Endothelial cell of umbilical vein (primary cell): ENCODE measurements around the gene CHD5. TPM values are rescaled to one million over a fixed set of nuclear protein-coding genes. Genes with fewer than 3 reads are reported as not detected.

Source experiments
- BruUV-seq: library from RNA; stranded (reverse); fragments of 400-500 nt; replicated peaks from 2 replicates; lab custom pipeline; 2021; lab: Mats Ljungman, UMichigan
- CTCF ChIA-PET: fragments of 300-600, 350-600 bp; sonication (Branson Sonifier 250); formaldehyde crosslinking; loops from one replicate; lab custom pipeline; 2021; ENCODE audit warnings: antibody characterized with exemption, inconsistent platforms; lab: Charles Lee
- POLR2A ChIA-PET: fragments of 300-600, 350-600 bp; sonication (Branson Sonifier 250); formaldehyde crosslinking; loops from one replicate; lab custom pipeline; 2021; ENCODE audit warnings: antibody characterized with exemption, inconsistent platforms; lab: Charles Lee
- DNase-seq: peaks from one replicate; pipeline ENCODE4 v3.0.0-alpha.2; 2011; ENCODE audit warnings: low read depth, low spot score
- FAIRE-seq: peaks from 2 replicates; lab custom pipeline; 2011; peaks lifted over from hg19 to GRCh38; lab: Jason Lieb, UNC
- H2AFZ ChIP-seq: 2 replicates; pipeline ENCODE4 v1.6.0; 2012; ENCODE audit warnings: low read depth, low read length, control low read depth, inconsistent platforms
- H3K27ac ChIP-seq: 2 replicates; pipeline ENCODE4 v1.5.1; 2011; ENCODE audit warnings: low read depth, mild to moderate bottlenecking, control low read depth, low read length, moderate library complexity; ENCODE audit not compliant: insufficient read depth
- H3K27me3 ChIP-seq, 2 experiments: 2 replicates each; pipeline versions ENCODE4 v1.6.0 to v1.6.1; 2011; ENCODE audit warnings: low read length in 2 of 2, mixed read lengths in 1 of 2; ENCODE audit not compliant: control insufficient read depth in 2 of 2, insufficient read depth in 2 of 2
- H3K36me3 ChIP-seq, 2 experiments: 2 replicates in 1 of 2; 3 replicates in 1 of 2; pipeline ENCODE4 v1.5.1; 2011; ENCODE audit warnings: low read length in 2 of 2, mild to moderate bottlenecking in 1 of 2, moderate library complexity in 1 of 2; ENCODE audit not compliant: control insufficient read depth in 2 of 2, insufficient read depth in 2 of 2; ENCODE audit errors: extremely low read depth in 1 of 2
- H3K4me1 ChIP-seq: 3 replicates; pipeline ENCODE4 v1.5.1; 2011; ENCODE audit warnings: mild to moderate bottlenecking, low read length; ENCODE audit not compliant: control insufficient read depth, insufficient read depth; ENCODE audit errors: extremely low read depth
- H3K4me2 ChIP-seq: 2 replicates; pipeline ENCODE4 v1.6.1; 2011; ENCODE audit warnings: low read length, control low read depth, mixed read lengths; ENCODE audit not compliant: insufficient read depth
- H3K4me3 ChIP-seq, 3 experiments: fragments of 200-600 bp in 1 of 3; sonication (generic), shearing (Covaris generic) in 1 of 3; replicated peaks in 1 of 3; 2 replicates each; pipeline ENCODE4 v1.5.1; 2011 to 2016; ENCODE audit warnings: control low read depth in 3 of 3, low read length in 3 of 3, mild to moderate bottlenecking in 2 of 3, inconsistent platforms in 1 of 3, low read depth in 1 of 3, moderate library complexity in 1 of 3; ENCODE audit not compliant: insufficient read depth in 1 of 3
- H3K79me2 ChIP-seq: 2 replicates; pipeline ENCODE4 v1.6.0; 2012; ENCODE audit warnings: low read length, inconsistent platforms; ENCODE audit not compliant: control insufficient read depth, insufficient read depth
- H3K9ac ChIP-seq: replicated peaks from 2 replicates; pipeline ENCODE3; 2011; ENCODE audit warnings: low read length, control low read depth; ENCODE audit not compliant: insufficient read depth; ENCODE audit errors: extremely low read depth
- H3K9me1 ChIP-seq: replicated peaks from 3 replicates; pipeline ENCODE4 v1.6.0; 2011; ENCODE audit warnings: mild to moderate bottlenecking, low read length; ENCODE audit not compliant: control insufficient read depth, insufficient read depth; ENCODE audit errors: extremely low read depth
- H3K9me3 ChIP-seq: replicated peaks from 2 replicates; pipeline ENCODE4 v1.5.1; 2012; ENCODE audit warnings: low read length, inconsistent platforms; ENCODE audit not compliant: control insufficient read depth, insufficient read depth
- H4K20me1 ChIP-seq: replicated peaks from 2 replicates; pipeline ENCODE3; 2011; ENCODE audit warnings: mild to moderate bottlenecking, low read length; ENCODE audit not compliant: control insufficient read depth, insufficient read depth; ENCODE audit errors: extremely low read depth
- CTCF ChIP-seq, 2 donors: IDR thresholded peaks; 1 replicate in 1 of 2; 2 replicates in 1 of 2; pipeline ENCODE4 v1.5.1; 2011; ENCODE audit warnings: low read length in 2 of 2, mild to moderate bottlenecking in 2 of 2, moderate library complexity in 2 of 2, control low read depth in 1 of 2, inconsistent platforms in 1 of 2, low read depth in 1 of 2; ENCODE audit not compliant: insufficient read depth in 1 of 2; ENCODE audit errors: extremely low read depth in 1 of 2
- EZH2 ChIP-seq: IDR thresholded peaks from 2 replicates; pipeline ENCODE4 v1.6.1; 2012; ENCODE audit warnings: borderline replicate concordance, low read depth, mild to moderate bottlenecking, moderate library complexity, low read length, inconsistent platforms; ENCODE audit not compliant: severe bottlenecking
- FOS ChIP-seq: IDR thresholded peaks from 2 replicates; pipeline ENCODE4 v1.6.1; 2011; ENCODE audit warnings: mild to moderate bottlenecking, low read length, moderate library complexity, borderline replicate concordance; ENCODE audit not compliant: insufficient read depth
- JUN ChIP-seq: IDR thresholded peaks from 2 replicates; pipeline ENCODE4 v1.6.1; 2011; ENCODE audit warnings: borderline replicate concordance, low read depth; ENCODE audit not compliant: insufficient read length, insufficient read depth
- MYC ChIP-seq: IDR thresholded peaks from one replicate; pipeline ENCODE4 v1.6.1; 2011; ENCODE audit warnings: mild to moderate bottlenecking, low read depth, low read length
- POLR2A ChIP-seq: IDR thresholded peaks from 2 replicates; pipeline ENCODE4 v1.6.1; 2012; ENCODE audit warnings: low read depth, mild to moderate bottlenecking, control low read depth, low read length
- POLR2AphosphoS5 ChIP-seq: IDR thresholded peaks from 2 replicates; pipeline ENCODE4 v1.6.1; 2012; ENCODE audit warnings: low read depth, mild to moderate bottlenecking, control low read depth, low read length, moderate library complexity; ENCODE audit not compliant: insufficient read depth
- dilution Hi-C: fragments of 300-500 bp; cut with MboI; formaldehyde crosslinking; loops from one replicate; pipeline ENCODE4 v1.15.0; 2019; ENCODE audit warnings: low sequenced_read_pairs; ENCODE audit not compliant: extremely low pct_ligation_motif_present
- intact Hi-C: fragments of 100-400 bp; cut with micrococcal nuclease; formaldehyde crosslinking; loops from one replicate; pipeline ENCODE4 v1.10.0; 2022
- polyA plus RNA-seq, 4 experiments: library from polyadenylated mRNA; depleted of rRNA in 3 of 4; stranded (reverse) in 3 of 4; unstranded in 1 of 4; fragments of >200 nt; gene quantifications; 2 replicates each; pipeline versions ENCODE4 v1.2.1 to v1.2.3, GENCODE V29; 2011 to 2012; ENCODE audit warnings: missing spikeins in 1 of 4
- total RNA-seq: library from RNA; stranded (reverse); gene quantifications from 2 replicates; pipeline ENCODE4 v1.2.3, GENCODE V29; 2021

The CHD5 gene
- total and polyA plus RNA-seq, 2 donors (not counting 3 experiments of a cell fraction or from before 2014, with no cell fraction given) = 0.04 to 0.11 TPM

DNA sequence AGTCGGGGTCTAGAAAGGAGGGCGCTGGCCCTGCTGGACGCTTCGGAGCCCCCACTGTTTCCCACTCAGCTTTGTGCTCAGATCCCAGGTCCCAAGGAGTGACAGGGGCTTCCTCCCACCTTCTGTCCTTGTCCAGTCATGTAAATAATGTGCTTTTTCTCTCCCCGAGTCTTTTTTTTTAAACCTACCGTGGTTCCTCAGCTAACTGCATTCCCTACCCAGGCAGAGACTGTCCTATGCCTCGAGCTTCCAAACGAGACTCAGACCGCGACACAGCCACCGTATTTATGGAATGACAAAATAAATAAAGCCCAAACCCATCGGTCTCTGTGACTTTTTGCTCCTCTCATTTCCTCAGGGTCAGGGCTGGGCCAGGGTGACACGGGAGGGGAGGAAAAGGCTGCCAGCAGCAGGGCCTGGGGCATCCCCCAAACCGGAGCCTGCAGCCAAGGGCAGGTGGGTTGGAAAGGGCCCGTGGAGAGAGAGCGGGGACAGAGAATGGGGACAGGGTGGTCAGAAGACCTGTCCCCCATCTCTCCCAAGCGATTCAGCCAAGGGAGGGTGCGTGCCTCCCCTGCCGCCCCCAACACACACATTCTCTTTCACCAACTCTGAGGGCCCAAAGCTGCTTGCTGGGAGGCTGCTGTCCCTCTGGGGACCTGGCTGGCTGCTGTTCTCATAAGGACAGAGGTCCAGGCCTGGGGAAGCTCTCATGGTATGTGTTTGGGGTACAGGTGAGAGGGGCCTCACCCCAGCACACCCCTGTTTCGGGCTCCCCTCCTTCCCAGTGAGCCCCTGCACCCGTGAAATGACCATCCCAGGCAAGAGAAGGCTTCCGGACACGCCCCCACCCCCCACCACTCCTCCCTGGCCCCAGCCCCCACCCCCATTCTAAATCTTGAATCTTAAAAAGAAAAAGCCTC, 79.0 kb downstream of the CHD5 start:
- Histone ChIP-seq H3K27me3 (no peaks in the 10 kb centered on the region), H3K9ac (no peak overlapping the region), H3K79me2 (no peaks in the 10 kb centered on the region), H3K9me1 (no peaks in the 10 kb centered on the region), H3K36me3 (no peaks in the 10 kb centered on the region), H3K4me1 (no peaks in the 10 kb centered on the region), H3K4me2 (no peak overlapping the region), H4K20me1 (no peaks in the 10 kb centered on the region), H2AFZ (no peak overlapping the region), H3K9me3 (no peaks in the 10 kb centered on the region), H3K27ac (no peak overlapping the region), H3K4me3 (no peak overlapping the region)
- no peak for DNase-seq
- dilution Hi-C loops = no loop called here
- BruUV-seq = no TSS peak
- POLR2A ChIA-PET = no interaction called here
- TF ChIP-seq CTCF (IDR thresholded peaks at IDR 0.05; ENCODE audit: extremely low read depth in 1 of 2, insufficient read depth in 1 of 2, low read depth in 1 of 2, low read length in 2 of 2) (no peak), MYC (no peak), POLR2A (no peak), JUN (no peak), POLR2AphosphoS5 (no peak), EZH2 (no peak), FOS (no peak)
- intact Hi-C loops = no loop called here
- FAIRE-seq = no peak
- CTCF ChIA-PET = interaction anchor here (1.0 kb wide), 1 partner anchor 18 kb away, joined by 3 read pairs; no protein-coding TSS in a partner anchor
